Measurements from ENCODE around the gene CNTFR.

DNA sequence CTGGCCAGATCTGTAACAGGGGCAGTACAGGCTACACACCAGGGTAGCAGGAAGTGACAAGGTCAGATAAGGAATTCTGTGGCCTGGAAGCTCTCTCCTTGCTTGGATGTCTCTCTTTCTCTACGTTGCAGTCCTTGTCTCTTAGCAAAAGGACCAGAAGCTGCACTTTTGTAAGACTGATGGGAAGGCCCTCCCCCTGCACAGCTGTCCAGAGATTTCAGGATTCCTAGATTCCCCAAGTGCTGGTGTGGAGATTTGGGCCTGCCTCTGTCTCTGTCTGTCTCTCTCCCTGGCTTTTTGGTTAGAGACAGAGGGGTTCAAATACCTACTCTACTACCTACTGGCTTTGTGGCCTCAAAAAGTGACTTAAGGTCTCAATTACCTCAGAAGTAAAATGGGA is 10.0 kb upstream of the CNTFR start:
- TF ChIP-seq POLR2A (IDR thresholded peaks at IDR 0.05) = no peak
- TF ChIP-seq, protein P1, sequence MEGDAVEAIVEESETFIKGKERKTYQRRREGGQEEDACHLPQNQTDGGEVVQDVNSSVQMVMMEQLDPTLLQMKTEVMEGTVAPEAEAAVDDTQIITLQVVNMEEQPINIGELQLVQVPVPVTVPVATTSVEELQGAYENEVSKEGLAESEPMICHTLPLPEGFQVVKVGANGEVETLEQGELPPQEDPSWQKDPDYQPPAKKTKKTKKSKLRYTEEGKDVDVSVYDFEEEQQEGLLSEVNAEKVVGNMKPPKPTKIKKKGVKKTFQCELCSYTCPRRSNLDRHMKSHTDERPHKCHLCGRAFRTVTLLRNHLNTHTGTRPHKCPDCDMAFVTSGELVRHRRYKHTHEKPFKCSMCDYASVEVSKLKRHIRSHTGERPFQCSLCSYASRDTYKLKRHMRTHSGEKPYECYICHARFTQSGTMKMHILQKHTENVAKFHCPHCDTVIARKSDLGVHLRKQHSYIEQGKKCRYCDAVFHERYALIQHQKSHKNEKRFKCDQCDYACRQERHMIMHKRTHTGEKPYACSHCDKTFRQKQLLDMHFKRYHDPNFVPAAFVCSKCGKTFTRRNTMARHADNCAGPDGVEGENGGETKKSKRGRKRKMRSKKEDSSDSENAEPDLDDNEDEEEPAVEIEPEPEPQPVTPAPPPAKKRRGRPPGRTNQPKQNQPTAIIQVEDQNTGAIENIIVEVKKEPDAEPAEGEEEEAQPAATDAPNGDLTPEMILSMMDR (IDR thresholded peaks at IDR 0.05) = no peak
